Right ventricle myocardium superior (tissue), 1 donor: Measurements from ENCODE around the gene GRM1. TPM values are rescaled to one million over a fixed set of nuclear protein-coding genes. Genes with fewer than 3 reads are reported as not detected.

ENCODE experiments used
- ATAC-seq: fragments of 200-7000 bp; cut with Tn5 transposase; one replicate; pipeline ENCODE4 v1.9.1; 2020; ENCODE audit warnings: mild to moderate bottlenecking; ENCODE audit not compliant: poor library complexity
- DNase-seq: peaks from one replicate; pipeline ENCODE4 v3.0.0-alpha.2; 2020
- intact Hi-C: fragments of 100-400 bp; cut with DNase I; formaldehyde crosslinking; loops from one replicate; pipeline ENCODE4 v1.11.2; 2022
- total RNA-seq: library from RNA; stranded (reverse); fragmentation: NEBNext Ultra II Directional; extraction: Animal tissue kit (Norgen Biotek cat#: 25700); gene quantifications from one replicate; pipeline ENCODE4 v1.2.1, GENCODE V29; 2021
- donor health status: DM: no; HTN: yes; CAD: no; lungs with severe emphysema.

The GRM1 gene
- total RNA-seq, 1 donor from 2014 or later = 2.2 TPM

- DNase-seq (no peak), ATAC-seq (no peak)
- intact Hi-C loops = no loop called here
Observed at GRCh38 chr6:146092961-146093686, 64.3 kb downstream of the GRM1 start.

GRCh38 chr6:146095481-146095880, 66.6 kb downstream of the GRM1 start:
- DNase-seq (no peak), ATAC-seq (no peak)

GRCh38 chr6:146097586-146097985, 68.7 kb downstream of the GRM1 start:
- DNase-seq (no peak), ATAC-seq (no peak)
- intact Hi-C loops = no loop called here

More at GRCh38 chr6:146095481-146095880, 66.6 kb downstream of the GRM1 start:
- intact Hi-C loops = no loop called here

GRCh38 chr6:146100776-146101175, 71.9 kb downstream of the GRM1 start:
- no peak for ATAC-seq
- intact Hi-C loops = no loop called here
- no peak for DNase-seq

- ATAC-seq = no peak
- no peak for DNase-seq
- intact Hi-C loops = no loop called here
Observed at GRCh38 chr6:146103416-146104072, 74.7 kb downstream of the GRM1 start.

- no peak for ATAC-seq
- DNase-seq = no peak
- intact Hi-C loops = no loop called here
Observed at GRCh38 chr6:146106532-146106931, 77.7 kb downstream of the GRM1 start.

- intact Hi-C loops = no loop called here
- DNase-seq (no peak), ATAC-seq (no peak)
Observed at GRCh38 chr6:146110990-146111389, 82.1 kb downstream of the GRM1 start.

- no peak for DNase-seq
- intact Hi-C loops = no loop called here
- ATAC-seq = no peak
Observed at GRCh38 chr6:146111881-146112450, 83.1 kb downstream of the GRM1 start.

- intact Hi-C loops = no loop called here
- DNase-seq = no peak
- peak; percentile 77 for ATAC-seq
Observed at GRCh38 chr6:146113084-146113623, 84.3 kb downstream of the GRM1 start.

- intact Hi-C loops = no loop called here
- ATAC-seq = no peak
Observed at GRCh38 chr6:146123616-146124015, 94.8 kb downstream of the GRM1 start.

GRCh38 chr6:146127447-146128215, 98.8 kb downstream of the GRM1 start:
- ATAC-seq = no peak
- intact Hi-C loops = no loop called here
- no peak for DNase-seq

More at GRCh38 chr6:146123616-146124015, 94.8 kb downstream of the GRM1 start:
- DNase-seq = no peak

- intact Hi-C loops = no loop called here
- DNase-seq (no peak), ATAC-seq (no peak)
Observed at GRCh38 chr6:146133866-146134265, 105.0 kb downstream of the GRM1 start.

GRCh38 chr6:146135167-146135566, 106.3 kb downstream of the GRM1 start:
- ATAC-seq (no peak), DNase-seq (no peak)
- intact Hi-C loops = no loop called here

- intact Hi-C loops = no loop called here
- DNase-seq = no peak
- no peak for ATAC-seq
Observed at GRCh38 chr6:146146836-146147235, 118.0 kb downstream of the GRM1 start.

GRCh38 chr6:146149770-146150169, 120.9 kb downstream of the GRM1 start:
- ATAC-seq = no peak
- intact Hi-C loops = no loop called here

GRCh38 chr6:146153040-146153758, 124.3 kb downstream of the GRM1 start:
- ATAC-seq (no peak), DNase-seq (no peak)
- intact Hi-C loops = no loop called here

More at GRCh38 chr6:146149770-146150169, 120.9 kb downstream of the GRM1 start:
- no peak for DNase-seq

- intact Hi-C loops = no loop called here
- ATAC-seq (no peak), DNase-seq (no peak)
Observed at GRCh38 chr6:146154197-146154596, 125.3 kb downstream of the GRM1 start.

- intact Hi-C loops = no loop called here
- DNase-seq = no peak
- no peak for ATAC-seq
Observed at GRCh38 chr6:146161664-146162063, 132.8 kb downstream of the GRM1 start.
